Measurements from ENCODE around the gene PRTFDC1.
"Not testable (repeated sequence)": the region's sequence is repeated elsewhere in the genome, so short reads cannot be mapped to it uniquely, and the experiment has no call there.

The PRTFDC1 gene

DNA sequence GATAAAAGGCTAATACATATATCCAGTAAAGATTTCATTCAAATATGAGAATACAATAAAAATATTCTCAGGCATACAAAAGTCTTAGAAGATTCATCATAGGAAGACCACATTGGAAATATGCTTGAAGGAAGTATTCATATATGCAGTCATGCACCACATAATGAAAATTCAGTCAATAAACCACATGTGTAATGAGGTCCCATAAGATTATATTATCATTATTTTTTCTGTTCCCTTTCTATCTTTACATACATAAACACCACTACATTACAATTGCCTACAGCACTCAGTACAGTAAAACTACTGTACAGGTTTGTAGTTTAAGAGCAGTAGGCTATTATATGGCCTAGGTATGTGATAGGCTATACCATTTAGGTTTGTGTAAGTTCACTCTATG lies 111.6 kb downstream of the PRTFDC1 start:
- no peak for DNase-seq

DNA sequence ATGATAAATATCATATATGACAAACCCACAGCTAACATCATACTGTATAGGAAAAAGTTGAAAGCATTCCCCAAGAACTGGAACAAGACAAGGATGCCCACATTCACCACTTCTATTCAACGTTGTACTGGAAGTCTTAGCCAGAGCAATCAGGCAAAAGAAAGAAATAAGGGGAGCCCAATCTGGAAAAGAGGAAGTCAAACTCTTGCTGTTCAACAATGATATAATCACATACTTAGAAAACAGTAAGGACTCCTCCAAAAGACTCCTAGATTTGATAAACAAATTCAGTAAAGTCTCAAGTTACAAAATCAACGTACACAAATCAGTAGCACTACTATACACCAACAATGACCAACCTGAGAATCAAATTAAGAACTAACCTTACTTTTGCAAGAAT lies 114.6 kb downstream of the PRTFDC1 start:
- DNase-seq: not testable (repeated sequence)

DNA sequence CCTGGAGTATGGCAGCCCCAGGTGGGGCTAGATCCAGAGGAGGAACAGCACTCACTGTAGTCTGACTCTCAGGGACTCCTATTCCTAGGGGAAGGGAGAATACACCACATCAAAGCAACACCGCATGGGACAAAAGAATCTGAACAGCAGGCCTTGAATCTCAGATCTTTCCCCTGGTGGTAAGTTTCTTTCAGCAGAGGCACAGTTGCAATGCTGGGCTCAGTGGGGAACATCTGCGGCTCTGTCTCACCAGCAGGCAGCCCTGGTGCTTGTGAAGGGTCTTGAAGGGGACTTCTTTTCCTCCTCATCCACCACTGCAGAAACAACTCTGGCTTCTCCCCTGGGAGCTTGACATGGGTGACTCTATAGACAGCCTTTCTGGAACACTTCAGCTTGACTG lies 117.5 kb downstream of the PRTFDC1 start:
- DNase-seq: no peak

DNA sequence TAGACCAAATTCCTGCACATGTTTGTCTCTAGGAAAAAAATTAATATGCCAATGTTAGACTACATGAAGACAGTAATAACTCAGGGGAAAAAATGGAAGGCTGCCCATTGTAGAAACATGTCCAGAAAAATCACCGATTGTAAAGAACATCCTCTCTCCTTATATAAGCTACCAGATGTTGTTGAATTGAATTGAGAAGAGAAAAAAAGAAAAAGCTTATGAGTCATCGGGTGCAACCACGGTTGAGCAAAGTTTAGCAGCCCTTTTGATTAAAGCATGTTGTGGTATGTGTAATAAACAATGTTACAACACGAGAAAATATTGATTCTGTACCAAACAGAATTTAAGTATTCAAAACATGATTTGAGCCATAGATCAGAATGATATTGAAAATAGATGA lies 126.4 kb downstream of the PRTFDC1 start:
- DNase-seq: no peak

DNA sequence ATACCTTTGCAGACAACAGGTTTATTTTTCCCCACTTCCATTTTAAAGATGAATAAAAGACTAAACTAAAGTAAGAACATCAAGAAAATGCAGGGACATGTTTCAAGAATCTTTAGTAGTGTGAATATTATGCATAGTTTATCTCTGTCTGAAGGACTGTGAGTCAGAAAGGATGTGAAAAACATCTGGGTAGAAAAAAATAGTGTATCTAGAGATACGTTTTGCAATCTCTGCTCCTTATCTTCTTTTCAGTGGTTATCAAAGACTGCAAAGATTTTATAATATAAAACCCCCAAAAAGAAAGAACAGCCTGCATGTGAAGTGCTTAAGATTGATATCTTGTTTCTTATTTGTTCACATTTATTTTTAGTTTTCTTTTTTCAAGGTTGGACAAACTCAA lies 126.9 kb downstream of the PRTFDC1 start:
- DNase-seq: no peak

DNA sequence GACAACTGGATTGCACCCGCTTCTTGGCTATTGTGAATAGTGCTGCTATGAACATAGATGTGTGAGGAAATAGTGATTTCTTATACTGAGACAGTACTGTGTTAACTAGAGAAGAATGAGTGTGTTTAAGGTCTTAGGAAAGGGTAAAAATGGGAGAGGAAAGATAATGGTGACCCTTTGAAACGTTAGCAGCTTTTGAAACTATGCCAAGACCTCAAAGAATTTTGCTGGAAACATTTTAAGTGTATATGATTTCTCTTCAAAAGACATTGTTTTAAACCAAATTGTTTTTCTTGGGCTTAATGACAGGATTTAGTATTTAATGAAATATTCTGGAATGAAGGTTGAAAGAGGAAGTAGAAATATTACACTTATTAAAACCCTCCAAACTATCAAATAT lies 127.9 kb downstream of the PRTFDC1 start:
- DNase-seq: no peak

DNA sequence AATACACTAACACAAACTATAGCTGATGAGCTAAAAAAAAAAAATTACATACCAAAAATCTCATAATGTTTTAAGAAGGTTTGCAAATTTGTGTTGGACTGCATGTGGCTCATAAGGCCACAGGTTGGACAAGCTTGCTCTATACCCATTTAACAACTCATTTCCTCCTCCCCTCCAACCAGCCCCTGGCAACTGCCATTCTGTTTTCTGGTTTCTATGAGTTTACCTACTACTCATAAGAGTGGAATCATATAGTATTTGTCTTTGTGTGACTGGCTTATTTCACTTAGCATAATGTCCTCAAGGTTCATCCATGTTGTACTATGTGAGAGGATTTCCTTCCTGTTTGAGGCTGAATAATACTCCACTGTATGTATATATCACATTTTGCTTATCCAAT lies 128.3 kb downstream of the PRTFDC1 start:
- DNase-seq: no peak

DNA sequence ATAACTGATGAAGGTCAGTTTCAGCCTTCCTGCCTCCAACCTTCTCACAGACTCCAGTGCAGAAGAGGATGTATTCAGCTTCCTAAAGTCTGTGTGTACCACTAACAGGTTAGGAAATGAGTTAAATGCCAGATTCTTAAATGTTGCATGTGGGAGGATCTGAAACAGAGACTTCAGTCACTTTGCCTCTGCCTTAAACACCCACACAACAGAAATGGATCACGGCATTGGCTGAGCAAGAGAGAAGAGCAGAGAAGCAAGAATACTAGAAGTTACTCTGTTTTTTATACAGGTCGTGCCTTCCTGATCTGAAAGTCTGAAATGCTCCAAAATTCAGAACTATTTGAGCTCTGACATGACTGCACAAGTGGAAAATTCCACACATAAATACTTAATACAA lies 129.8 kb downstream of the PRTFDC1 start:
- no peak for DNase-seq

DNA sequence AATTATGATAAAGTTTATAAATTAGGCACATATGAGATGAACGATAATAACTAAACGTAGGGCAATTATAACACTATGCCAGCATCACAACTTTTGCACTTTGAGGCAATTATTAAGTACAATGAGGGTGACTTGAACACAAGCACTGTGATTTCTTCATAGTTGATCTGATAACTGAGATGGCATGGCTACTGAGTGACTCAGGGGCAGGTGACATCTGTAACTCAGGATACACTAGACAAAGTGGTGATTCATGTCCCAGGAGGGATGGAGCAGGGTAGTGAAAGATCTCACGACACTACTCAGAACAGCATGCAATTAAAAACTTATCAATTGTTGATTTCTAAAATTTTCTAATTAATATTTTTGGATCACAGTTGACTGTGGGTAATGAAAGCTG lies 130.4 kb downstream of the PRTFDC1 start:
- no peak for DNase-seq

DNA sequence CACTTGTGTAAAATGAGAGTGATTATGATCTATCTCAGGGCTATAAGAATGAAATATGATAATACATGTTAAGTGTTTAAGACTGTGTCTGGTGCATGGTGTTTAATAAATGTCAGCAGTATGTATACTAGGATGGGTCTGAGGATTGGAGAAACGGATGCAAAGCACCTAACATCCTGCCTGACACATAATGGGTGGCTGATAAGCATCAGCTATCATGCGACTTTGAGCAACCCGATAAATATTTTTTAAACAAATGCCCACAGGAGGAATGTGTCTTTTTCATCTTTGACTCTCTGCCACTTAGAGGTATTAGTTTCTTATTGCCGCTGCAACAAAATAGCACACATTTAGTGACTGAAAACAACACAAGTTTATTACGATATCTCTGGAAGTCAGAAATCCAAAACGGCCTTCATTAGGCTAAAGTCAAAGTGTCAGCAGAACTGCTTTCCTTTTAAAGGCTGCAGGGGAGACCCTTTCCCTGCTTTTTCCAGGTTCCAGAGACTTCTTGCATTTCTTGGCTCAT lies 135.5 kb downstream of the PRTFDC1 start:
- DNase-seq: no peak

DNA sequence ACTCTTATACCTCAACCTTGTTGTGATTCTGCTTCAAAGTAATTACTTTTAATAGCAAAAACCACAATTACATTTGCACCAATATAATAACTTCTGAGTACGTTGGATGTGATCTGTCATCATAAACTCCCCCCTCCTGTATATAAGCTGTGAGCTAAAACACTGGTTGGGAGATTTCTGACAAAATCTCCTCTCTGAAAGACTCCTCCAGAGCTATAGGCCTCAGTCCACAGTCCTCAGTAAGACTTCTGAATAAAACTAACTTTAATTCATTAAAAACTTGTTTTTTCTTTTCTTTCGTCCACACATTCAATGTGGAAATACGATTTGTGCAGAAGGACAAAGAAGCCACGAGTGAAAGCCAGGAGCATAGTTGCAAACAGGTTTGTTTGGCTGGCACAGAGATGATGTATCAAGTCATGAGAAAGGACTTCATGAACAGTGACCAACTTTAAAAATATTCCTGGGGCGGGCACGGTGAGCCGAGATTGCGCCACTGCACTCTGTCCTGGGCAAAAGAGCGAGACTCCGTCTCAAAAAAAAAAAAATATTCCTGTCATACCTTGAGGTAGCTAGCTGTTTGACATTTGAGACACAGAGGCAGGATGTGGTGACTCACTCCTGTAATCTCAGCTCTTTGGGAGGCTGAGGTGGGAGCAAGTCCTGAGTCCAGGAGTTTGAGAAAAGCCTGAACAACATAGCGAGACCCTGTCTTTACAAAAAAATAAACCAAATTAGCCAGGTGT lies 137.7 kb downstream of the PRTFDC1 start:
- no peak for DNase-seq

DNA sequence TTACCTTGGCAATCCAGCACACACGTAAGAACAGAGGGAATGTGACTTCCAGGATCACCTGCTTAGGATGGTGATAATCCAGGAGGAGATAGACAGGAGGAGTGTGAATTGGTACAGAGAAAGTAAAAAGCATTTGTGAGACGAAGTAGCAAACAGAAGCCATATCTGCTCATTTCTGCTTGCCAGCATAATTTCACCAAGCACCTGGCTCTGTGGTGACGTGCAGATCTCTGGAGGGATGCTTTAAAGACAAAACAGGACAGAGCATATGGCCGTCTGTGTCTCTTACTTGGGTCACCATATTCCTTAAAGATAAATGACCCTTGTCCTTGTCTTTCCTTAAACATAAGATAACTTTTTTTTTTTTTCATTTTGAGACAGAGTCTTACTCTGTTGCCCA lies 138.6 kb downstream of the PRTFDC1 start:
- DNase-seq: no peak

DNA sequence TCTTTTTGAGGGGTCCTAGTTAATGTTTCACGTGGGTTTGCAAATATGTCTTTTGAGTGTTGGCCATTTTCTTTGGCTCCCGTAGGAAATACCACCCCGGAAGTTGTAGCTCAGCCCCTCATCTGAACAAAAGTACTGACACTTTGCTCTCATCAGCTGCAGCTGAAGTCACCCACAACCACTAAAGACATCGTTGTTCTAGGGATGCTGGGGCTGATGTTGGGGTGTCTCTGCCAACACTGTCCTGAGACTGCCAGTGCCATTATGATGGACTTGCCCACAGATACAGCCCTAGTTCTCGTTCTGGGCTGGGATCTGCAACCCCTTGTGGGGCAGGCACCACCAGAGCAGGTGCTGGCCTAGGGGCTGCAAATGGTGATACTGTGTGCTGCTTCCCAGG lies 146.1 kb downstream of the PRTFDC1 start:
- DNase-seq: no peak

DNA sequence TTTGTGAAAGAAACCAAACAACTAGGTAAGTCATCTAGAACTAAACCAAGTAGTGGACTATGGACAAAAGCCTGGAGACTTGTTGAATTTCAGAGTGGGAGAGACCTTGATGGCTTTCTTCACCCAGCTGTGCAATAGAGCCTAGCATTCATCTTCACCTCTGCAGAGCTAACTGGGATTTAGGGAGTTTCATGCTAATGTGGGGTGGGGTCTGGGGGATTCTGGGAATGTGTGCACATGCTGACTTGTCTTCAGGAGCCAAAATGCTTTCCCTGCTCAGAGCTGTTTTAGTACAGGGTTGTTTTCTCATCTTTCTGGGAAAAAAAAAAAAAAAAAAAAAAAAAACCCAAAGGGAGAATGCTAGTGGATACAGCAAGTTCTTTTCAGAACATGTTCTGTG lies 147.4 kb downstream of the PRTFDC1 start:
- DNase-seq: peak; percentile 46

DNA sequence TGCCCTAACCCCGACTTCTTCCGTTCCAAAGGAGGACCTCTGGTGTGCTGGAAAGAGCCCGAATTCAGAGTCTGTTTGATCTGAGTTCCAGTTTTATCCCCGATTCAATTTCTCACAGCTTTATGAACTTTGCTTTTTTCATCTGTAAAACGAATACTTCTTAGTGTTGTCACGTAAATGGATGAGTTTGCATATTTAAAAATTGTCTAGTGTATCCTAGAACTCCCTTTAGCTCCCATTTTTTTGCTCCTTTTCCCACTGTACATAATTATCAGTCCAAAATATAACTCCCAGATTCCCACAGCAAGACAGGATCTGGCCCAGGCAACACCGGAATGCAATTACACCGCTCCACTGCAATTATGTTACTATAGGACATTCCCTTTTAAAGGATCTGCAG lies 148.0 kb downstream of the PRTFDC1 start:
- no peak for DNase-seq

DNA sequence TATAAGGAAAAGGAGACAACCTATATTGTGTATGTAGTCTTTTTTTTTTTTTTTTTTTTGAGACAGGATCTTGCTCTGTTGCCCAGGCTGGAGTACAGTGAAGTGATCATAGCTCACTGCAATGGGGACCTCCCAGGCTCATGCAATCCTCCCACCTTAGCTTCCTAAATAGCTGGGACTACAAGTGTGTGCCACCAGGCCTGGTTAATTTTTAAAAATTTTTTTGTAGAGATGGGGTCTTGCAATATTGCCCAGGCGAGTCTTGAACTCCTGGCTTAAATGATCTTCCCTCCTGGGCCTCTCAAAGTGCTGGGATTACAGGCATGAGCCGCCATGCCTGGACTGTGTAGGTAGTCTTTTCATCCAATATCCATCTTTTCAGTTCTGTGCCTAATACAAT lies 150.0 kb downstream of the PRTFDC1 start:
- DNase-seq: no peak

DNA sequence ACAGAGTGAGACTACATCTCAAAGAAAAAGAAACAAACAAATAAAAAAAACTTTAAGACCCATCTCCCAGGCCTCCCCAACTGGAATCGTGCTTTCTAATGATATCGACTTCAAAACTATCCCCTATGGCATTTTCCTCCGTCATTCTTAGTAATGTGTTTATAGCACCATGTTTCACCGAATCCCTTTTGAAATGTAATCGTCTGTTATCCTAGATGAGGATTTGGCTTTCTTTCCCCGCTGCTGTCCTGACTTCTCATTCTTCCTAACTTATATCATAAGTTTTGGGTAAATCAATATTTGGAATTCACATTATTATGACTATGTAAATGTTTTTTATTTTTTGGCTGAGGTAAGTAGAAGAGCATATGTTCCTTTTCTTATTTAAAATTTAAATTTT lies 151.5 kb downstream of the PRTFDC1 start:
- DNase-seq: no peak

Measured in right forelimb (tissue), 1 donor.